Ovary (tissue), 3 donors: ENCODE measurements around the gene ACSS2.

ENCODE experiments used
- CTCF ChIP-seq, 3 donors: fragments of 450-650 bp in 2 of 3; fragments of 200-600 bp in 1 of 3; IDR thresholded peaks; one replicate each; pipeline versions ENCODE4 v1.5.1 to v1.8.0; 2016 to 2022; ENCODE audit warnings: antibody characterized with exemption in 3 of 3, mild to moderate bottlenecking in 1 of 3
- POLR2A ChIP-seq: fragments of 450-650 bp; IDR thresholded peaks from one replicate; pipeline ENCODE4 v1.6.1; 2017; ENCODE audit warnings: antibody characterized with exemption, mild to moderate bottlenecking, moderate library complexity
- donor health status: DM: no; HTN: no; CAD: no.

GRCh38 chr20:34888468-34888867, 12.1 kb downstream of the ACSS2 start:
- TF ChIP-seq POLR2A: no peak
- TF ChIP-seq CTCF (IDR thresholded peaks at IDR 0.05): no peak
